GM18520 (cell line): Measurements from ENCODE around the gene TBCD.

Source experiments
- ATAC-seq: cut with Tn5 transposase; IDR thresholded peaks from one replicate; pipeline ENCODE4 v1.9.1; 2021; ENCODE audit not compliant: unreplicated experiment

Gene TBCD

DNA sequence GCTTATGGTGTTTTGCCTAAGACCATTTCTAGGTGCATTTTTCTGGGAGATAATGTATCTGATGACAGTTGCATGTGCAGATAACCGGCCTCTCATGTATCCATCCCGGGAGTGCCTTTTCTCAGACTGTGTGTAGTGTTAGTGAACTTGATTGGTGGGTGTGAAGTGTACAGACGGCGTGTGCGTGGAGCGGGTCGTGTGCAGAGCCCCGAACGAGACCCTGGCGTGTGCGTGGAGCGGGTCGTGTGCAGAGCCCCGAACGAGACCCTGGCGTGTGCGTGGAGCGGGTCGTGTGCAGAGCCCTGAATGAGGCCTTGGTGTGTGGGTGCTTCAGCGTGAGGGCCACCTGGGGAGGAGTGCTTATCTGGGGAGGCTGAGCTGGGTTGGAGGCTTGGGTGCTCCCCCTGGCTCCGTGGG, 116.9 kb downstream of the TBCD start:
- no peak for ATAC-seq

DNA sequence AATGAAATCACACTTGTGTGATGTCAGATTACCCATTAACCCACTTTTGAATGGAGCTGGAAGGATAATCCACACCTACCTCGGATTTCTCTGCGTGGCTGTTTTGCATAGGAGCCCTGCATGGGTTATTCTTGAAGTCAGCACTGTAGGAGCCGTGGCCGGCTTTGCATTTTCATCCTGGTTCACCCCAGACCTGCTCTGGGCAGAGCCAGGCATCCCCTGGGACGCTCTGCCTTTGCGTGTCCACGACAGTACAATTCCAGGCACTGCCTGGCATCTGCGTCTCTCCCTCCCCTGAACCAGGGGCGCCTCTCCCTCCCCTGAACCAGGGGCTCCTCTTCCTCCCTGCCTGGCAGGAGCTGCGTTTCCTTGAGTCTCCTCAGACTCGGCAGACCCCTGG, 117.7 kb downstream of the TBCD start:
- no peak for ATAC-seq

DNA sequence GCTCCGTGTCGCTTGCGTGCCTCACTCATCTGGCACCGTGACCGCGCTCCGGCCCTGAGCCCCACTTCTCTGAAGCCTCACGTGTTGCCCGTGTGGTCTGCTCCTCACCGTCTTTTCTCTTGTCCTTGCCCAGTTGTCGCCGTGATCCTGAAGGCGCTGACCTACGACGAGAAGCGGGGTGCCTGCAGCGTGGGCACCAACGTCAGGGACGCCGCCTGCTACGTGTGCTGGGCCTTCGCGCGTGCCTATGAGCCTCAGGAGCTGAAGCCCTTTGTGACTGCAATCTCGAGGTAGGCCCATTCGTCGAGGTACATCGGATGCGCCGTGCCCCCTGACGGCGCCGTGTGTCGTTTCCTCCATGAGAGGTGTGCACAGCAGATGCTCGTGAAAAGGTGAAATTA, 118.2 kb downstream of the TBCD start:
- ATAC-seq = no peak

DNA sequence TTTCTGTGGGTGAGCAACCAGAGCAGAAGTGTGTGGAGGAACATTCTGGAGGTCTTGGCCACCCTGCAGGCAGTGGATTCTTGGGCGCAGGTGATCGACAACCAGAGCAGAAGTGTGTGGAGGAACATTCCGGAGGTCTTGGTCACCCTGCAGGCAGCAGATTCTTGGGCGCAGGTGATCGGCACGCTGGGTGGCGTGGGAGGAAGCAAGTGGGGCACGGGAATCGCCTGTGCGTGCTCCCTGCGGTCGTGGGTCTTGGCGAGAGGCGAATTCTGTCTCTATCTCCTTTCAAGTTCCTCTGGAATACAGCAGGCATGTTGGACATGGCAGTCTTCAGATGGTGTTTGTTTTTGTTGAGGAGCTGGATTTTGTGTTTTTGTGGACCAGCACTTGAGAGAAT, 118.7 kb downstream of the TBCD start:
- no peak for ATAC-seq

DNA sequence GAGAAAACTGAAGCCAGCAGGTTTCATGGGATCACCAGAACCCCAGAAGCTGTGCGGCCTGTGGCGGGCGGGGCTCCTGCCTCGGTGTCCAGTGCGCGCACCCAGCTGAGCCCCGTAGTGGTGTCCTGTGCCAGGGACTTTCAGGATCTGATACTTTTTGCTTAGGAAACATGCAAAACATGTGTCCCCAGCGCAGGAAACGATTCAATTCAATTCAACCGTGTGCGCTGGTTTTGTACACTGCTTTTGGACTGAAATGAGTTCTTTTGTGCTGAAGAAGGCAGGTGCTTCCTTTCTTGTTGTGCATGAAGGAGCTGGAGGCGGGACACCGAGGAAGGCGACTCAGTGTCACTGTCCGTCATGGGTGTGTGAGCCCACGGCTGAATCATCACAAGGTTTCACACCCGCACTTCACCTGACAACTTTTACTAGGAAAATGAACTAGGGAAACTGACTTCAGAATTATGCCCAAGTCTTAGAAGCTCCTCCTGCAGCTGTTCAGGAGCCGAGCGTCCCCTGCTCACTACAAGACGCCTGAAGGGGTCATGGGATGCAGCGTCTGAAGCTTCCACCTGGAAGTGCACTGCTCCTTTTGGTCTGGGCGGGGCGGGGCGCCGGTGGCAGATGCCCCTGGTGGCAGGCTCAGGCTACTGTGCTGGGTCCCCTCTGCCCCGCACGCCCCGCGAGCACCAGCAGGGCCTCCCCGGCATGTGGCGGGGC, 119.4 kb downstream of the TBCD start:
- ATAC-seq = no peak

DNA sequence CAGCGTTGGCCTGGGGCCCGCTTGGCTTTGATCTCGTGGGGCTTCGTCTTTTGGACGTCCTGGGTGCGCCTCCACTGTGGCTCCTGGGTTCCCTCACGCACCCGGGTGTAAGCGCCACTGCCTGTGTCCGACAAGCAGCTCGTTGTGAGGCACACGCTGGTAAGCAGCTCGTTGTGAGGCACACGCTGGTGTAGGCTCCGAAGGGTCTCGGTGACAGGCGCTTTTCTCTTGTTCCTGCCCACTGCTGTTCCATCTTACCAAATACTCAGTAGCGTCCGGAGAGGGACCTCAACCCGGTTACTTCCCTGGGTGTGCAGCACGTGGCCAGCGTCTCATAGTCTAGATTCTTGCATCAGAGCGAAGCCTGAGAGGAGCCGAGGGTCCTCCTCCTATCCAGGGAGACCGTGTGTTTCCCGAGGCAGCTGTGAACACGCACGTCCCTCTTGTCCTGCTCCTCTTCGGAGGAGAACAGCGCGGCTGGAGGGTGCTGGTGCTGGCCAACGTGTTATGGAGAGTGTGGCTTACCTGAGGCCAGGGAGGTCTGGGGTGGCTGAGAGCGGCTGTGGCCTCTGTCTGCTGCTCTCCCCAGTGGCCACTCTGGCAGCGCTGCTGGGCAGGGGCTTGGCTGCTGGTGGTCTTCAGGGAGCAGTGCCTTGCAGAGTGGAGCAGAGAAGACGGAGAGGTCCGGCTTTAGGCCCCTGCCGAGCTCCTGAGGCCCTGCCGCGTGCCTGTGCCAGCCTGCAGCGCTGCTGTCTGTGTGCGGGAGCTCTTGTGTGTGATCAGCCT, 120.1 kb downstream of the TBCD start:
- ATAC-seq = no peak

DNA sequence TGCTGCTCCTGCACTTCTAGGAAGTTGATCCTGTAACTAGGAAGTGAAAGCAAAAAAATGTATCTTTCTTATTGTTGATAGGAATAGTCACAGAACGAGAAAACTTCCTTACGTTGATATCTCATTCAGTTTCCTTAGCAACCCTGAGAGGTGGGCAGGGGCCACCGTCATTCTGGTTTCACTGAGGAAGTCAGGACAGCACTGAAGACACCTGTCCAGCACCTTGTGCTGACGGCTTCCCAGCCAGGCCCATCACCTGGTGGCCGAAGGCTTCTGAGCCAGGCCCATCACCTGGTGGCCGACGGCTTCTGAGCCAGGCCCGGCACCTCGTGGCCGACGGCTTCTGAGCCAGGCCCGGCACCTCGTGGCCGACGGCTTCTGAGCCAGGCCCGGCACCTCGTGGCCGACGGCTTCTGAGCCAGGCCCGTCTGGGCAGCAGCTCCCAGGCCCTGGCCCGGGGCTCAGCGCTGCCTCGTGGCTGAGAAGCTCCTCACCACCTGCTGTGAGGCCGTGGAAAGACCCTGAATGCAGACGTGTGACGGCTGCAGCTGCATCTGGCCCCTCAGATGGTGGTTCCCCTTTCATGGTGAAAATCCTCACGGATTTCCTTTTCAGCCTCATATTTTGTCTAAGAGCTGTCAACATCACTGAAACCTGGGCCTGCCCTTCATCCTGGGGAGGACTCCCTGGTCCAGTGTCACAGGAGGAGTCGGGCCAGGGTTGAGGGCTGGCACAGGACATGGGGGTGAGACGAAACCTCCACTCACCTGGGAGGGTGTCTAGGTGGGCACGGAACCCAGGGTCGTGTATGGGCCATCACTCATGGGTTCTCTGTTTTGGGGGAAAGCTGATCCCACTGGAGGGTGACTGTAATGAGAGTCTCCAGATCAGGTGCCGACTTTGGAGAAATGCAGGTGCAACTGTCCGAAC, 121.0 kb downstream of the TBCD start:
- ATAC-seq = no peak

DNA sequence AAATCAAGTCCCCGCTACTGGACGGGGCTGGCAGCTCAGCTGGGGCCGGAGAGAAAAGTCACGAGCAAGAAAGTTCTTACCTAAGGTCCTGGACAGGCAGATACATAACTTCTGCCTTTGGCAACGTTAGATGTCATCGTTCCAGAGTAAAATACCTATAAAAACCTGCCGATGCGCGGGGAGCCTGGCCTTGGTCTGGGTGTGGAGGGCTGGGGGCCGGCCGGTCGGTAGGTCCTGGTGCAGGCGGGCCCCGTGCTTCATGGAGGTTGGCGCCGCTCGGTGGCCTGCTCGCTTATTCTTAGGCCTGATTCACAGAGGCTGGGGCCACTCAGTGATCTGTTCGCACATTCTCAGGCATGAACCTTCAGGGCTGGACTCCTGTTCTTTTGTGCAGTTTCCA, 121.7 kb downstream of the TBCD start:
- ATAC-seq = no peak

DNA sequence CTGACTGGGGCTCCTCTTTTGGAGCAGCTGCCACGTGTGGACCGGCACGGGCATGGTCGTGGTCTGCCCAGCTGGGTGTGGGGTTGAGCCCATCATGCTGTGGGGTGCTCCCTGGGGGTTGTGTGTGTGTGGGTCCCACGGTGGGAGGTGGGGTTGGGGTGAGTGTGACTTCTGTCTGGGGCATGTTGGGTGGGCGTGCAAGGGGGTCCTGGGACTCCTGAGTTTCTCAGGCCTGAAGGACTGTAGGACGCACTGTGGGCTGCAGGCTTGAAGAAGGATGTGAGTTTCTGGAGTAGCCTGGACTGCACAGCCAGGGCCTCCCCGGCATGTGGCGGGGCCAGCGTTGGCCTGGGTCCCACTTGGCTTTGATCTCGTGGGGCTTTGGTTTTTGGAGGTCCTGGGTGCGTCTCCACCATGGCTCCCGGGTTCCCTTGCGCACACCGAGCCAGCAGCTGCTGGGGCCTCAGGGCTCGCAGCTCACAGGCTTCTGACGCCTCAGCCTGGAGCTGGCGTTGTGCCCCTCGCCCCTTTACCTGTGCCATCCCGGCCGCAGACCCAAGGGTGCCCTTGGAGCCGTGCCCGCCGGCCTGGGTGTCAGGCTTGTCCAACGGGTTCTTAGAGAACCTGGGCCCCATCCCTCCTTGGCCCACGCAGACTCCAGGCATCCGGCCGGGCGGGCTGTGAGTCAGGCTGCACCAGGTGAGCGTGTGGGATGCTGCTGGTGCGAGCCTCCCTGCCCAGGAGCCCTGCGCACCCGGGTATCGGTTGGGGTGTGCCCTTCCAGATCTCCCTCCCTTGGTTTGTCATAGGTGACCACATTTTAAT, 122.4 kb downstream of the TBCD start:
- no peak for ATAC-seq

DNA sequence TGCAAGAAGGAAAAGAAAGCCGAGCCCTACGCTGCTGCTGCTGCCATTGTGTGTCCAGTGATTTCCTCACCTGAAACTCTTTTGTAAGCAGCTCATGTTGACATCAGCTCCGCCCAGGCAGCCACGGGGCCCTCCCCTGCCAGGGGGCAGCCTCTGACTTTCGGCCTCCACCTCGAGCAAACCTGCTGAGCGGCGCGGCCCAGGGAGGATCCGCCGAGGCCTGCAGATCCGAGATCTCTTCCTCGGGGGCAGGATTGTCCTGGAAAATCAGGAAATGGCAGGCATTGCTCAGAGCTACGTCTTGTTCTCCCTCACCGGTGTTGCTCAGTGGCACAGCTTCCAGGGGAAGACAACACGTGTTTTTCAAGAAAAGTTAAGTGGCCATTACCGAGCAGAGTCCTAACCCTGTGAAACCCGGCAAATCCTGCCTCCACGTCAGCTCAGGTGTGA, 123.6 kb downstream of the TBCD start:
- no peak for ATAC-seq

DNA sequence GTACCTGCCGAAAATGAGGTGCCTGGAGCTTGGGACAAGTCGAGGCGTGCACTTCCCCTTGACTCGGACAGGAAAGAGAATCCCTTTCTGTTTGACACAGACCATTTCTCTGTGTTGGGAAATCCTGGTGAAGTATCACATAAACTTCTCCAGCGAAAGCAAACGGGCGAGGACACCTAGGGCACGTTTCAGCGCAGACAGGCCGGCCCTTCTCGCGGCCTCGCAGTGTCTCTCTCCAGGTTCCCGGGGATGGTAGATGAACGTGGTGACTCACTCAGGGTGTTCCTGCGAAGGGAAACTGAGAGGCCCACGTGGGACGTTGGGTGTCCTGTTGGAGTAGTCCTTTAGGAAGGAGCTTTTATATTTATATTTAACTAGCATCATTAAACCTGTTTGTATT, 124.3 kb downstream of the TBCD start:
- no peak for ATAC-seq

DNA sequence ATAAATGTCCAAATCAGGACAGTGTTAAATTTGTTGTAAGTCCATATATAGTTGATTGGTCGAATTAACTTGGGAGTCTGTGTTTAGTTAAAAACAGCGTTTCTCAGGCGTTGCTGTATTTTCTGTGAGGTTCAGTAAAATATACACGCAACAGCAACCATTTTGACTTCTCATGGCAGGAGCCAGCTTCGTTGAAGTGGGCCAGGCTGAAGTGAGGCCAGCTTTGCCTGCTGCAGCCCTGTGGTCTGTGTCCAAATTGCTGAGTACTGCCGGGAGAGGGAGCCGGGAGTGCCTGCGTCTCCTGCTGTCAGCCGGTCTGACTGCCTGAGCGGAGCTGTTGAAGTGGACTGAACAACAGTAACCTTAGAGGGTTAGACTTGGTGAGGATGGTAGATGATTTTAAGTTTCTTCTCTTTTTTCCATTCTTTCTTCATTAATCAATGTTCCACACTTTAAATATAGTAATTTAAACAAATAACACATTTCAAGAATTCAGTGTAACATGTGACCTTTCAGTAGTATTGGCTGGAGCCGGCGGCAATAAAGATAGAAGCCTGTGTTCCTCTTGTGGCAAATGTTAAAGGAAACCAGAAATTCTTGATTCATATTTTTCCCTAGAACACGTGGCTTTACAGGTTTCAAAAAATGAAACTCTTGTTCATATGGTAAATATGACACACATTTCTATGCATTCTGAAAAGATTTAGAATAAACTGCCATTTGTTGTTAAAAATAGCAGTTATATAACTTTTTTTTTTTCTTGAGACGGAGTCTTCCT, 124.9 kb downstream of the TBCD start:
- ATAC-seq = no peak

DNA sequence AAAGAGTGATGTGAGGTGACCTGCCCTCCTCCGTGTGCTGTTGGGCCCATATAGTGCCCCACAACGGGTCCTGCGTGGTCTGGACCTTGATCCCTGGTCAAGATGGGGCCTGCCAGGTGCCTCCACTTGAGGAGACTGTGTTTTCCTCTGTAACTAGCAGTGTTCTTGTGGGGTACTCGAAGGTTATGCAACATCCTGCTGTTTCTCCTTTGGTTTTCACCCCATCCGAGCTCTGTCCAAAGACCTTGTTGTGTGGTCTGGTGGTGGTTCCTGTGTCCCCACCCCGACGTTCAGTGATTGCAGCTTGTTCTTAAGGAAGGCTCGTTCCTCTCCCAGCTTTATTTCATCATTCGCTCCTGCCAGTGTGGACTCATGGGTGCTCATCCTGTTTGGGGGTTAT, 126.7 kb downstream of the TBCD start:
- ATAC-seq = no peak

DNA sequence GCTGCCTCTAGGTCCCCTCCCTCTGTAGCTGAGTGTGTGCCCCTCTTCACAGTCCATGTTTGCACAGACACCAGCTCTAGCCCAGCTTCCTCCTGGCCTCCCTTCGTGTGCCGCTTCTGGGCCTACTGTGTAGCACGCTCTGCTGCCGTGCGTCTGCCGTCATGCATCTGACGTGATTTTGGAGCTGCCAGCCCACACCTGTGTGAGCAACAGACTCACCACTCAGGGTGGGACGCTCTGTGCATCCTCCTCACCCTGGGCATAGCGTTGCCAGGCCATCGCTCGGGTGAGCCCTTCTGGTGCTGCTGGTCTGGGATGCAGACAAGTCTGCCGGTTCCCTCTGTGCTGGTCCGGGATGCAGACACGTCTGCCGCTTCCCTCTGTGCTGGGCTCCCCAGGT, 127.4 kb downstream of the TBCD start:
- no peak for ATAC-seq

DNA sequence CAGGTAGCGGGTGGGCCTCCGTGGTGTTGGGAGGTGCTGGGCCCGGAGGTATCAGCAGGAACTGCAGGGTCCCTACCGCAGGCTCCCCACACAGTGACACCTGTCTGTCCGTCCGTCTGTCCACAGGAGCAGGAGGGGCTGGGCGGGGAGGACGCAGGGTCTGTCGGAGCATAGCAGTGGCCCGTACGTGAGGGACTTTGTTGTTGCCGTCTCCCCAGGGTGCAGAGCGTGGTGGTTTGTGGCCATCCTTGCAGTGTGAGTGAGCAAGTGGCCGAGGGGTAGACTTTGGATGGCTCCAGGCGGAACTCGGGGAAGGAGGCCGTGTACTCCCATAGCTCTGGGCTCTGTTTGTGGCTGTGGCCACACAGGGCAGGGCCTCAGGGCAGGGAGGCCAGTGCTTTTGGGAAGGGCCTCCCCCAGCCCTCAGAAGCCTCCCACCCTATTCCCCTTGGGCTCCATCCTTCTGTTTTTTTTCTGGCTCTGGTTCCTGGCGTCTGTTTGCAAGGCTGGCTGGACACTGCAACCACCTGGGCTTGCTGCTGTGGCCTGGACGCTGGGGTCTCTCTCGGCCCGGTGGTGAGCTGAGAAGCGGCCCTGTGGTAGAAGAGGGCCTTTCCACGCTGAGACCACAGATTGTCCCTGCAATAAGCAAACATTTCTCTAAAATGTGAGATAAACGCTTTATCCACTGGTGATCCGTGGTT, 128.9 kb downstream of the TBCD start:
- no peak for ATAC-seq

DNA sequence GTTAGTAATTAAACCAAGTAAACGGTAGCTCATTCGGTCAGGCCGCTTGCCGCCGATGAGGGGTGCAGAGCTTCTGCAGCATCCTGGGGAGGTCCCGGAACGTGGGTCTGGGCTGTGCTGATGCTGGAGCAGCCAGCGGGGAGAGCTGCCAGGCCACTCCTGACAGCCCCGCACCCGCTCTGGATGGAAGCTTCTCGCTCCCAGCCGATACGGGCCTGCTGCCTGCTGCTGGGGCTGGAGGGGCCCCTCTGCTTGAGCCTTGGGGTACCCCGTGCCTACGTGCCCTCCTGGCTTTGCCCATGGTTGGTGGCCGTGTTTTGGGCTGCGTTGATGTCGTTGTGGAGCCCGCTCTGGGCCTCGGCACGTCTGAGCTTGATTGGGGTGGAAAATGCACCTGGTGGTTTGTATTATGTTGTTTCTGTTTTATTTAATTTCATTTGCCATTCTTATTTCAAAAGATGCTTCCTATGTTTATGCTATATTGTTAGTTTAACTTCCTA, 129.5 kb downstream of the TBCD start:
- no peak for ATAC-seq

DNA sequence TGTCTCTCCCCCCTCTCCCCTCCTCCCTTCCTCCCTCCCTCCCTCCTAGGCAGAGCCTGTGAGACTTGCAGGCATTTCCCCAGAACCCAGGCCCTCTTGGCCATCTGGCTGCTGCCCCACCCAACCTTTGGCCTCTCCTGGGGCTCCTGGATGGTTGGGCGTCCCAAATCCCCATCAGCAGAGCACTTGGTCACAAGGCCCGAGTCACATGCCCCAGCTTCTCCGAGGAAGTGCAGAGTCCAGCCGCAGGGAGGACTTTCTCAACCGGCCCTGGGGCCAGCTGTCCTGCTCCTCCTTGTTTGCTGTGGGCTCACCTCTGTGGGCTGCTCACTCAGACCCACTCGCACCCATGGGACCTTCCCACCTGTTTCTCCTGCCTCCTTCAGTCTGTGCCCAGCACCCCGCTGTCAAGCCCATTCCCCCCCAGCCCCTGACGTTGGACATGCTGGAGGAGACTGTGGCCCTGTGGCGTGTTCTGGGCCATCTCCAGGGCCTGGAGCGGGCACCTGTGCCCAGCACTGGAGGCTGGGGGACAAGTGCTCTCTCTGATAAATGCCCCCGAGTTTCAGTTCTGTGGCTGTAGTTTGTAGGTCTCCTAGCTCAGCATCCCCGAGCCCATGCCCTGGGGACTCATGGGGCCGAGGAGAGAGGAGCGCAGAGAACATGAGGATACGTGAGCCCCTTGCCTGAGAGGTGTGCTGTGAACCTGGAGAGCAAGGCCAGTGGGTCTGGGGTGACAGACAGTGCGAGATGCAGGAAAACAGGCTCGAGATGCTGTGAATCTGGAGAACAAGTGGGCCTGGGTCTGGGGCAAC, 130.2 kb downstream of the TBCD start:
- no peak for ATAC-seq

DNA sequence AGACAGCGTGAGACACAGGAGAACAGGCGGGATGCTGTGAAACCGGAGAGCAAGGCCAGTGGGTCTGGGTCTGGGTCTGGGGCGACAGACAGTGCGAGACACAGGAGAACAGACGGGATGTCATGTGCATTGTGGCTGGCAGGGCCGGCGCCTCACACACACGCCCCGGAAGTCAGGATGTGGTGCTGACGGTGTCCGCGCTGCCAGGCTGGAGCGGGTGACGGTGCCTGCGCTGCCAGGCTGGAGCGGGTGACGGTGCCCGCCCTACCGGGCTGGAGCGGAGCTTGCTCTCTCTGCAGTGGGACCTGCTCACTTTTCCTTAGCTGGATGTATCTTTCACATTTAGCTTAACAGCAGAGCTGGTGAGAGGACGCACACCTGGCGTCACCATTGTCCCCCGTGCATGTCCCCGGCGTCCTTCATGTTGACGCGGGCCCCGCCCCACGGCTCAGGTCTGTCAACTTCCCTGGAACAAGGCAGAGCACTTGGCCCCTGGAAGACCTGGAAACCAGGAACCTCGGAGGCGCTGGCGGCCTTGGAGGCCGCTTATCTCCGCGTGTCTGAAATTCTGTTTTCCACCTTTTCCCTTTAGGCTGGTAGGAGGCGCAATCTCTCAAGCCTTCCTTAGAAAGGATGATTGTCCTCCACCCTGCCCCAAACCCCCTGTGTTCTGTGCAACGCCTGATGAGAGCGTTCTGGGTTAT, 131.0 kb downstream of the TBCD start:
- ATAC-seq = no peak
